Neural cell (in vitro differentiated cells): Measurements from ENCODE around the gene TUBA3D. TPM values are rescaled to one million over a fixed set of nuclear protein-coding genes. Genes with fewer than 3 reads are reported as not detected.
"Not testable (repeated sequence)": the region's sequence is repeated elsewhere in the genome, so short reads cannot be mapped to it uniquely, and the experiment has no call there.

Experiments
- H2AFZ ChIP-seq: fragments of 200-600, 300-800 bp; sonication (generic), shearing (Covaris generic); 2 replicates; pipeline ENCODE4 v1.6.0; 2014; ENCODE audit warnings: low read depth, mild to moderate bottlenecking, antibody characterized with exemption, low read length, moderate library complexity
- H3F3A ChIP-seq: fragments of 200-600 bp; shearing (Covaris generic); 2 replicates; pipeline ENCODE4 v1.6.1; 2016; ENCODE audit warnings: mild to moderate bottlenecking, moderate library complexity, mixed read lengths, antibody characterized with exemption, low read length; ENCODE audit not compliant: insufficient read depth, poor library complexity, severe bottlenecking
- H3K27ac ChIP-seq: fragments of 200-600, 300-800 bp; sonication (generic), shearing (Covaris generic); 2 replicates; pipeline ENCODE4 v1.5.1; 2014; ENCODE audit warnings: mild to moderate bottlenecking, low read length, moderate library complexity
- H3K27me3 ChIP-seq: fragments of 300-800, 200-600 bp; sonication (generic), shearing (Covaris generic); 2 replicates; pipeline ENCODE4 v1.6.0; 2014; ENCODE audit warnings: mild to moderate bottlenecking, low read depth, low read length, moderate library complexity; ENCODE audit not compliant: insufficient read depth
- H3K36me3 ChIP-seq: fragments of 300-800, 200-600 bp; sonication (generic), shearing (Covaris generic); 2 replicates; pipeline ENCODE4 v1.5.1; 2014; ENCODE audit warnings: mild to moderate bottlenecking, antibody characterized with exemption, low read length, moderate library complexity; ENCODE audit not compliant: insufficient read depth
- H3K4me2 ChIP-seq: fragments of 300-800, 200-600 bp; sonication (generic), shearing (Covaris generic); 2 replicates; pipeline ENCODE4 v1.6.0; 2014; ENCODE audit warnings: mild to moderate bottlenecking, low read length
- H3K4me3 ChIP-seq: fragments of 300-800, 200-600 bp; sonication (generic), shearing (Covaris generic); 2 replicates; pipeline ENCODE4 v1.5.1; 2014; ENCODE audit warnings: mild to moderate bottlenecking, low read length, moderate library complexity
- H3K79me2 ChIP-seq: fragments of 200-600 bp; shearing (Covaris generic); replicated peaks from 2 replicates; pipeline ENCODE4 v1.6.0; 2014; ENCODE audit warnings: mild to moderate bottlenecking, low read length, moderate library complexity; ENCODE audit not compliant: insufficient read depth
- H3K9ac ChIP-seq: fragments of 300-800, 200-600 bp; sonication (generic), shearing (Covaris generic); 2 replicates; pipeline ENCODE4 v1.6.1; 2016; ENCODE audit warnings: mild to moderate bottlenecking, low read length, mixed read lengths
- H3K9me2 ChIP-seq: fragments of 200-600 bp; shearing (Covaris generic); 2 replicates; pipeline ENCODE4 v1.6.1; 2016; ENCODE audit warnings: mild to moderate bottlenecking, low read length, mixed read lengths; ENCODE audit not compliant: insufficient read depth
- H3K9me3 ChIP-seq: fragments of 200-600, 300-800 bp; sonication (generic), shearing (Covaris generic); 2 replicates; pipeline ENCODE4 v1.6.1; 2016; ENCODE audit warnings: mild to moderate bottlenecking, mixed run types, low read length, moderate library complexity, mixed read lengths
- H4K20me1 ChIP-seq: fragments of 200-600 bp; shearing (Covaris generic); 2 replicates; pipeline ENCODE4 v1.6.1; 2016; ENCODE audit warnings: mild to moderate bottlenecking, mixed run types; ENCODE audit not compliant: insufficient read depth
- EP300 ChIP-seq: fragments of 450-650 bp; conservative IDR thresholded peaks from 2 replicates; pipeline ENCODE4 v1.6.1; 2014; ENCODE audit warnings: antibody characterized with exemption, mild to moderate bottlenecking, moderate library complexity; ENCODE audit not compliant: poor library complexity, severe bottlenecking
- EZH2 ChIP-seq: fragments of 200-600, 300-800 bp; shearing (Covaris generic), sonication (generic); IDR thresholded peaks from 2 replicates; pipeline ENCODE4 v1.6.1; 2014; ENCODE audit warnings: antibody characterized with exemption, low read length, borderline replicate concordance, mild to moderate bottlenecking; ENCODE audit not compliant: insufficient read depth, poor library complexity, severe bottlenecking
- MXI1 ChIP-seq: fragments of 450-650 bp; conservative IDR thresholded peaks from 2 replicates; pipeline ENCODE4 v1.6.1; 2014; ENCODE audit warnings: antibody characterized with exemption, mild to moderate bottlenecking; ENCODE audit not compliant: poor library complexity, severe bottlenecking
- REST ChIP-seq: IDR thresholded peaks from 2 replicates; pipeline ENCODE4 v1.6.1; 2012; ENCODE audit warnings: borderline replicate concordance
- SMC3 ChIP-seq: fragments of 450-650 bp; conservative IDR thresholded peaks from 2 replicates; pipeline ENCODE4 v1.6.1; 2014; ENCODE audit warnings: antibody characterized with exemption, mild to moderate bottlenecking, moderate library complexity; ENCODE audit not compliant: poor library complexity
- TAF1 ChIP-seq: IDR thresholded peaks from 2 replicates; pipeline ENCODE4 v1.6.1; 2012; ENCODE audit warnings: low read depth
- polyA plus RNA-seq: library from polyadenylated mRNA; depleted of rRNA; stranded (reverse); fragments of >200 nt; gene quantifications from 2 replicates; pipeline ENCODE4 v1.2.3, GENCODE V29; 2014
- TF ChIP-seq, protein P1 (sequence below): fragments of 450-650 bp; IDR thresholded peaks from 2 replicates; pipeline ENCODE4 v1.5.1; 2014; ENCODE audit warnings: antibody characterized with exemption, mild to moderate bottlenecking, moderate library complexity; ENCODE audit not compliant: poor library complexity, severe bottlenecking

The TUBA3D gene
- polyA plus RNA-seq, 1 donor from 2014 or later: not detected

DNA sequence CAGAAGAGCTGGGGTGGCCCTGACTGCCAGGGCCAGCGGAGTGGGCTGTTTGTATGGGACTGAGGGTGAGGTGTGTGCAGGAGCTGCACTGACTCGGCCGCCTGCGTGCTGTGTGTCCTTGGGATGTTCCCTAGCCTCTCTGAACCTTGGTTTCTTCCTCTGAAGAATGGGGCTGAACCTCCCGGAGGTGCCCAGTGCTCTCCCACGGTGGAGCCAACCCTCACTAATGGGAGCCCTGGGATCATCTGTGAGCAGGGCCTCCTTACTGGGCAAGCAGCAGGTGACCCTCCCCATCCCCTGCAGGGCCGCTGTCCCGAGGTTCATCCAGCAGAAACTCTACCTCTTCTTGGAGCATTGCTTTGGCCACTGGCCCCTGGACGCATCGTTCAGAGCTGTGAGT is 40.1 kb downstream of the TUBA3D start:
- TF ChIP-seq TAF1 (no peak), REST (no peak), EZH2 (no peak), SMC3 (no peak), MXI1 (no peak), EP300 (no peak)
- TF ChIP-seq, protein P1, sequence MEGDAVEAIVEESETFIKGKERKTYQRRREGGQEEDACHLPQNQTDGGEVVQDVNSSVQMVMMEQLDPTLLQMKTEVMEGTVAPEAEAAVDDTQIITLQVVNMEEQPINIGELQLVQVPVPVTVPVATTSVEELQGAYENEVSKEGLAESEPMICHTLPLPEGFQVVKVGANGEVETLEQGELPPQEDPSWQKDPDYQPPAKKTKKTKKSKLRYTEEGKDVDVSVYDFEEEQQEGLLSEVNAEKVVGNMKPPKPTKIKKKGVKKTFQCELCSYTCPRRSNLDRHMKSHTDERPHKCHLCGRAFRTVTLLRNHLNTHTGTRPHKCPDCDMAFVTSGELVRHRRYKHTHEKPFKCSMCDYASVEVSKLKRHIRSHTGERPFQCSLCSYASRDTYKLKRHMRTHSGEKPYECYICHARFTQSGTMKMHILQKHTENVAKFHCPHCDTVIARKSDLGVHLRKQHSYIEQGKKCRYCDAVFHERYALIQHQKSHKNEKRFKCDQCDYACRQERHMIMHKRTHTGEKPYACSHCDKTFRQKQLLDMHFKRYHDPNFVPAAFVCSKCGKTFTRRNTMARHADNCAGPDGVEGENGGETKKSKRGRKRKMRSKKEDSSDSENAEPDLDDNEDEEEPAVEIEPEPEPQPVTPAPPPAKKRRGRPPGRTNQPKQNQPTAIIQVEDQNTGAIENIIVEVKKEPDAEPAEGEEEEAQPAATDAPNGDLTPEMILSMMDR: no peak
- Histone ChIP-seq H3K27me3 (no peaks in the 10 kb centered on the region), H3K36me3 (no peaks in the 10 kb centered on the region)

DNA sequence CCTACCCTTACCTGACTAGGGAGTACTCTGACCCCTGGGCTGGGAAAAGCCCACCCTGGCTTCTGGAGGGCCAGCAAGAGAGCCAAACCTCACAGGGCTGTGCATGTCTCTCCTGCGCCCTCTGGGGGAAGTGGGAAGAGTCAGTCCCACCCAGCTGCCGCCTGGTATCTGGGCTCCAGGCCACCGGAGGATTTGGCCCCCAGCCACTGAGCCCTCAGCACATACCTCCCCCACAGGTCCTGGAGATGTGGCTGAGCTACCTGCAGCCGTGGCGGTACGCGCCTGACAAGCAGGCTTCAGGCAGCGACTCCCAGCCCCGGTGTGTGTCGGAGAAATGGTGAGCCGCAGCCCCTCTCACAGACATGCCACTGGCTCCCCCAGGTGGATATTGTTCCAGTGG is 40.7 kb downstream of the TUBA3D start:
- not testable (repeated sequence) for H3K9me2 ChIP-seq, H3F3A ChIP-seq, H3K9ac ChIP-seq, H3K4me3 ChIP-seq, H3K79me2 ChIP-seq, H3K27me3 ChIP-seq, H3K9me3 ChIP-seq, H3K36me3 ChIP-seq, H4K20me1 ChIP-seq, H3K27ac ChIP-seq, H2AFZ ChIP-seq, H3K4me2 ChIP-seq
- TF ChIP-seq, protein P1: peak; percentile 9

More for the DNA sequence above, 40.1 kb downstream of the TUBA3D start:
- Histone ChIP-seq H3K4me2 (no peak overlapping the region), H3F3A (no peaks in the 10 kb centered on the region), H3K9me3 (no peaks in the 10 kb centered on the region), H4K20me1 (no peaks in the 10 kb centered on the region), H3K9ac (no peak overlapping the region), H3K79me2 (no peaks in the 10 kb centered on the region), H3K9me2 (no peaks in the 10 kb centered on the region), H3K4me3 (no peak overlapping the region), H2AFZ (no peak overlapping the region), H3K27ac (no peak overlapping the region)
